ENCODE results near the gene BRK1.
A peak's percentile ranks its signal among the peaks of the same experiment; 100 is the strongest.
"Not testable (repeated sequence)": the region's sequence is repeated elsewhere in the genome, so short reads cannot be mapped to it uniquely, and the experiment has no call there.

Gene BRK1

GRCh38 chr3:10154335-10155122 lies 39.1 kb downstream of the BRK1 start:
- TF ChIP-seq JUND (IDR thresholded peaks at IDR 0.05; ENCODE audit: low read depth) = no peak
- in situ Hi-C loops (cut with HindIII; ENCODE audit: low pct_unique_long_range_greater_than_20kb, low sequenced_read_pairs) = no loop called here
- no peak for DNase-seq (ENCODE audit: low read depth in 1 of 2, low spot score in 1 of 2)

- TF ChIP-seq JUND (IDR thresholded peaks at IDR 0.05; ENCODE audit: low read depth) = no peak
- DNase-seq (ENCODE audit: low read depth in 1 of 2, low spot score in 1 of 2) = no peak
- in situ Hi-C loops (cut with HindIII; ENCODE audit: low pct_unique_long_range_greater_than_20kb, low sequenced_read_pairs) = no loop called here
Measured at GRCh38 chr3:10155123-10155472, 39.6 kb downstream of the BRK1 start.

GRCh38 chr3:10155658-10156057 lies 40.2 kb downstream of the BRK1 start:
- no peak for TF ChIP-seq JUND (IDR thresholded peaks at IDR 0.05; ENCODE audit: low read depth)
- no peak for DNase-seq (ENCODE audit: low read depth in 1 of 2, low spot score in 1 of 2)
- in situ Hi-C loops (cut with HindIII; ENCODE audit: low pct_unique_long_range_greater_than_20kb, low sequenced_read_pairs) = no loop called here

GRCh38 chr3:10157031-10157430 lies 41.6 kb downstream of the BRK1 start:
- DNase-seq (ENCODE audit: low read depth in 1 of 2, low spot score in 1 of 2) = no peak

GRCh38 chr3:10158555-10158954 lies 43.1 kb downstream of the BRK1 start:
- DNase-seq (ENCODE audit: low read depth in 1 of 2, low spot score in 1 of 2) = not testable (repeated sequence)

More at GRCh38 chr3:10157031-10157430, 41.6 kb downstream of the BRK1 start:
- no peak for TF ChIP-seq JUND (IDR thresholded peaks at IDR 0.05; ENCODE audit: low read depth)
- in situ Hi-C loops (cut with HindIII; ENCODE audit: low pct_unique_long_range_greater_than_20kb, low sequenced_read_pairs) = no loop called here

GRCh38 chr3:10160346-10160745 lies 44.9 kb downstream of the BRK1 start:
- no peak for DNase-seq (ENCODE audit: low read depth in 1 of 2, low spot score in 1 of 2)
- TF ChIP-seq JUND (IDR thresholded peaks at IDR 0.05; ENCODE audit: low read depth) = no peak
- in situ Hi-C loops (cut with HindIII; ENCODE audit: low pct_unique_long_range_greater_than_20kb, low sequenced_read_pairs) = no loop called here

More at GRCh38 chr3:10158555-10158954, 43.1 kb downstream of the BRK1 start:
- in situ Hi-C loops (cut with HindIII; ENCODE audit: low pct_unique_long_range_greater_than_20kb, low sequenced_read_pairs) = not testable (repeated sequence)

GRCh38 chr3:10160925-10161324 lies 45.5 kb downstream of the BRK1 start:
- no peak for TF ChIP-seq JUND (IDR thresholded peaks at IDR 0.05; ENCODE audit: low read depth)
- no peak for DNase-seq (ENCODE audit: low read depth in 1 of 2, low spot score in 1 of 2)
- in situ Hi-C loops (cut with HindIII; ENCODE audit: low pct_unique_long_range_greater_than_20kb, low sequenced_read_pairs) = no loop called here

GRCh38 chr3:10162185-10162584 lies 46.7 kb downstream of the BRK1 start:
- in situ Hi-C loops (cut with HindIII; ENCODE audit: low pct_unique_long_range_greater_than_20kb, low sequenced_read_pairs) = no loop called here
- no peak for TF ChIP-seq JUND (IDR thresholded peaks at IDR 0.05; ENCODE audit: low read depth)
- no peak for DNase-seq (ENCODE audit: low read depth in 1 of 2, low spot score in 1 of 2)

- in situ Hi-C loops (cut with HindIII; ENCODE audit: low pct_unique_long_range_greater_than_20kb, low sequenced_read_pairs); DNase-seq (ENCODE audit: low read depth in 1 of 2, low spot score in 1 of 2): not testable (repeated sequence)
Measured at GRCh38 chr3:10164201-10164545, 48.7 kb downstream of the BRK1 start.

- peak in 1 of 2 experiments; percentile 45 for DNase-seq (ENCODE audit: low read depth in 1 of 2, low spot score in 1 of 2)
- no peak for TF ChIP-seq JUND (IDR thresholded peaks at IDR 0.05; ENCODE audit: low read depth)
- in situ Hi-C loops (cut with HindIII; ENCODE audit: low pct_unique_long_range_greater_than_20kb, low sequenced_read_pairs) = no loop called here
Measured at GRCh38 chr3:10164546-10165393, 49.3 kb downstream of the BRK1 start, which contains the start of gene IRAK2. Gene IRAK2, plus strand, starts transcription at chr3:10164919. Its CDS starts 36 bp downstream, at chr3:10164955.

- DNase-seq (ENCODE audit: low read depth in 1 of 2, low spot score in 1 of 2) = no peak
- TF ChIP-seq JUND (IDR thresholded peaks at IDR 0.05; ENCODE audit: low read depth) = no peak
- in situ Hi-C loops (cut with HindIII; ENCODE audit: low pct_unique_long_range_greater_than_20kb, low sequenced_read_pairs) = no loop called here
Measured at GRCh38 chr3:10166213-10166604, 50.7 kb downstream of the BRK1 start.

GRCh38 chr3:10169000-10169496 lies 53.6 kb downstream of the BRK1 start:
- no peak for TF ChIP-seq JUND (IDR thresholded peaks at IDR 0.05; ENCODE audit: low read depth)
- DNase-seq (ENCODE audit: low read depth in 1 of 2, low spot score in 1 of 2) = peak in 1 of 2 experiments; percentile 65
- in situ Hi-C loops (cut with HindIII; ENCODE audit: low pct_unique_long_range_greater_than_20kb, low sequenced_read_pairs) = no loop called here

GRCh38 chr3:10170915-10171478 lies 55.5 kb downstream of the BRK1 start:
- in situ Hi-C loops (cut with HindIII; ENCODE audit: low pct_unique_long_range_greater_than_20kb, low sequenced_read_pairs) = no loop called here
- no peak for TF ChIP-seq JUND (IDR thresholded peaks at IDR 0.05; ENCODE audit: low read depth)

More at GRCh38 chr3:10170915-10171478, 55.5 kb downstream of the BRK1 start:
- no peak for DNase-seq (ENCODE audit: low read depth in 1 of 2, low spot score in 1 of 2)

Data from T47D (cell line).